ENCODE data around the gene SELENOO.

DNA sequence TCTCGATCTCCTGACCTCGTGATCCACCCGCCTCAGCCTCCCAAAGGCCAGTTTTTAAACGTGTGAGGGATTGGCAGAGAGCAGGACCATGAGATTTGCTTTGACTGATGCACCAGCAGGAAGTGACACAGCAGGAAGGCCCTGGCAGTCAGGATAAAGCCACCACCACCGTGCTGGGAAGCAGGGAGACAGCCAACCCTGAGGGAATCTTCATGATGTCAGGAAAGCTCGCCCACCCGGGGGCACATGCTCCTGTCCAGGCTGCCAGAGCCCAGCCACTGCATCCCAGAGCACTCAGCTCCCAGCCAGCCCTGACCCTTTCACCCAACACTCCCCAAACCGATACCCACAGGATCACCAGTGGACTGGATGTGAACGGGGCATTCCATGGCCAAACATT is 37.9 kb downstream of the SELENOO start:
- TF ChIP-seq POLR2A (IDR thresholded peaks at IDR 0.05): no peak
- no peak for TF ChIP-seq CTCF (IDR thresholded peaks at IDR 0.05)
- no peak for TF ChIP-seq POLR2AphosphoS5 (IDR thresholded peaks at IDR 0.05)

Data from breast epithelium (tissue), 3 donors.